Central memory CD4-positive, alpha-beta T cell (primary cell): ENCODE results near the gene PAIP2B.

Source experiments
- DNase-seq: peaks from one replicate; pipeline ENCODE4 v3.0.0; 2022

Gene PAIP2B

GRCh38 chr2:71150082-71150816, 76.7 kb downstream of the PAIP2B start:
- DNase-seq, result no peak

DNA sequence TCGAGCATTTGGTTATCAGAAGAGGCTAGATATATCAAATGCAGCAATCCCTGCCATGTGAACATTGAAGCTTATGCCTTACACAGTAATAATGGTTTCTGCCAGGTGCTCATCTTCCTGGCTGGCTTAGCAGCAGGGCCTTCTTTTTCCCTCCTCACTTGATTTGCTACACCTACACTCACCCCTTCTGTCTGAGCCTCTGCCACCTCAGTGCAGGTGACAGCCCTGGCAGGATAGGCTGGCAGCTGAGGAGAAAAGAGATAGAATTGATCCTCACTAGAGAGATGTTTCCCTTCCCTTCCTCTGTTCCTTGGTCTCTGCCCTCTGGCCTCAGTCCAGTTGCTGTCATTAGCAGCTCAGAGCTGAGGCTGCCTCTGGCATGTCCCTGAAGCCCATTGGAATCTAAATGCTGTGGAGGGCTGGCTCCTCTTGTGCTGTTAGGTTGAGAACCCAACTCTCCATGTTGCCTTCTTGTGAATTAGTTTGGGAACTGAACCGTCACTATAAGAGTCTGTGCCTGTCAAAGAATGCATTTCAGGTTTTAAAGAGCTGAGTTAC, 78.3 kb downstream of the PAIP2B start:
- DNase-seq, result no peak

- no peak for DNase-seq
These were observed 83.1 kb downstream of the PAIP2B start for GRCh38 chr2:71143782-71144181.

DNA sequence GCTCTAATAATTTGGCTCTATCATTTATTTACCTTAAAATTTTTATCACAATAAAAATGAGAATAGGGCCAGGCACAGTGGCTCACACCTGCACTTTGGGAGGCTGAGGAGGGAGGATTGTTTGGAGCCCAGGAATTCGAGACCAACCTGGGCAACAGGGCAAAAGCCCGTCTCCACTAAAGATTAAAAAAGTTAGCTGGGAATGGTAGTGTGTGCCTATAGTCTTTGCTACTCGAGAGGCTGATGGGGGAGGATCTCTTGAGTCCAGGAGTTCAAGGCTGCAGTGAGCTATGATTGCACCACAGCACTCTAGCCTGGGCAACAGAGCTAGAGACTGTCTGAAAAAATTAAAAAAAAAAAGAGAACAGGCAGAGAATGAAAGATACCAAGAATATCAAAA, 90.7 kb downstream of the PAIP2B start:
- DNase-seq, result no peak

GRCh38 chr2:71133603-71134002, 93.3 kb downstream of the PAIP2B start:
- DNase-seq, result no peak
